GM12873 (cell line): ENCODE results near the gene FAF2.

ENCODE experiments used
- TF ChIP-seq, protein P1 (sequence below): IDR thresholded peaks from 2 replicates; pipeline ENCODE4 v1.5.1; 2012; ENCODE audit warnings: low read depth, mild to moderate bottlenecking, moderate library complexity, low read length, control low read depth; ENCODE audit not compliant: insufficient read depth; ENCODE audit errors: missing control alignments

FAF2 gene

DNA sequence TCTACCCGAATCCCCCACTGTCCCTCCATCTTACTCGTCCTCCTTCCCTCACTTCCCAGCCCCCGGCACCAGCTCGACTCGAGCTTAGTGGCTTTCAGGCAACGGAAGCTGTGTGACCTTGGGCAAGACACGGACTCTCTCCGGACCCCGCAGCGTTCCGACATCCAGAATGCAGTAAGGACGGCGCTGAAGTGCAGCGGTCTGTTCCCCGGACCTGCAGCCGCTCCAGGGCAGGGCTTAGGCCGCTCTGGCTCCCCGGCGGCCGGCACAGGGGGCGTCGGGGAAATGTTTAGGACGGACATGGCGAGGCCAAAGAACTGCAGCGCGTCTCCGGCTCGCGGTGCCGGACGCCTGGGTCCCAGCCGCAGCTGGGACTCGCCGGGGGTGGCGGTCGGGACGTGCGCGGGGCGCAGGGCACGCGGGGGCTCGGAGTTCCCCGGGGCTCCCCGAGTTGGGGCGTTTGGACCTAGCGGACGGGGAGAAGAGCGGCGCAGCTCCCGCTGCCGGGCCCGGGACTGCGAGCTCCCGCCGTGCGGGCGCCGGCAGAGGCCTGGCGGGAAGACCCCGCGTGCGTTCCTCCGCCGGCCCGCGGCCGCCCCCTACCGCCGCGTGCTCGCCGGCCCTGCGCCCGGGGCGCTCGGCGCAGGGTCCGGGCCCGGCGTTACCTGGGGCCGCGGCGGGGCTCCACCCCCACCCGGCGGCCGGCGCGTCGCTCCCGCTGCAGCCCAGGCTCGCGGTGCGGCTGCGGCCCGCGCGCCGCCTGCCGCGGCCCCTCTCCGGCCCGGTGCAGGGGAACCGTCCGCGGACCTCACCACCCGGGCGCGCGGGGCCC is 94.6 kb downstream of the FAF2 start:
- TF ChIP-seq, protein P1, sequence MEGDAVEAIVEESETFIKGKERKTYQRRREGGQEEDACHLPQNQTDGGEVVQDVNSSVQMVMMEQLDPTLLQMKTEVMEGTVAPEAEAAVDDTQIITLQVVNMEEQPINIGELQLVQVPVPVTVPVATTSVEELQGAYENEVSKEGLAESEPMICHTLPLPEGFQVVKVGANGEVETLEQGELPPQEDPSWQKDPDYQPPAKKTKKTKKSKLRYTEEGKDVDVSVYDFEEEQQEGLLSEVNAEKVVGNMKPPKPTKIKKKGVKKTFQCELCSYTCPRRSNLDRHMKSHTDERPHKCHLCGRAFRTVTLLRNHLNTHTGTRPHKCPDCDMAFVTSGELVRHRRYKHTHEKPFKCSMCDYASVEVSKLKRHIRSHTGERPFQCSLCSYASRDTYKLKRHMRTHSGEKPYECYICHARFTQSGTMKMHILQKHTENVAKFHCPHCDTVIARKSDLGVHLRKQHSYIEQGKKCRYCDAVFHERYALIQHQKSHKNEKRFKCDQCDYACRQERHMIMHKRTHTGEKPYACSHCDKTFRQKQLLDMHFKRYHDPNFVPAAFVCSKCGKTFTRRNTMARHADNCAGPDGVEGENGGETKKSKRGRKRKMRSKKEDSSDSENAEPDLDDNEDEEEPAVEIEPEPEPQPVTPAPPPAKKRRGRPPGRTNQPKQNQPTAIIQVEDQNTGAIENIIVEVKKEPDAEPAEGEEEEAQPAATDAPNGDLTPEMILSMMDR = peak; percentile 35

DNA sequence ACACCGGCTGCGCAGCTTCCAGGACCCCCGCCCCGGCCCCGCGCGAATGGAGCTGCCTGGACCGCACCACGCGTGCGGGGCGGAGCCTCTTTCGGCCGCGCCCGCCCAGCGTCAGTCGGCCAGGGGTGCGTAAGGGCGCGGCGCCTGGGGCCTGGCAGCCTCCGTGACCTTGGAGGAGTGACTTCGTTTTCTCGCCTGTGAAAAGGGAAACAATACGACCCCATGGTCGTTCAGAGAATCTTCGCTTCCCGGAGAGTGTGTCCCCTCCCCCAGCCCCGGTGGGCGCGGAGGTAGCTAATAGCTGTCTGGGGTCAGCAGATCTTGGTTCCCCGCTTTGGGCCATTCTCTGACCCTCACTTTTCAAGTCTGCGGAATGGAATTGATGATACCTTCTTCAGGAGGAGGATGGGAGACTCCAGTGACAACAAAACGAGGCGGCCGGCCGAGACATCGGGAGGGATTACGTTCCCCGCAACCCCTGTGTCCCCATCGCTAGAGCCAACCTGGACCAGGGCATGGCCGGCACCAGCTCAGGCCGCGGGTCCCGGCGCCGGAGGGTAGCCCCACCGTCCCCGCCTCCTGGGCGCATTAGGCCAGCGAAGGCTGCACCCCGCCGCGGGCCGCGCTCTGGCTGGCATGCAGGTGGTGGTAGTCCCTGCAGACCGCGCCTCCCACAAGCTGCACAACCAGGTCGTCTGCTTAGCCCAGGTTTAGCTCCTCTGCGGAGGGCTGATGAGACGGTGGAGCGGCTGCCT is 95.4 kb downstream of the FAF2 start:
- TF ChIP-seq, protein P1 = no peak

DNA sequence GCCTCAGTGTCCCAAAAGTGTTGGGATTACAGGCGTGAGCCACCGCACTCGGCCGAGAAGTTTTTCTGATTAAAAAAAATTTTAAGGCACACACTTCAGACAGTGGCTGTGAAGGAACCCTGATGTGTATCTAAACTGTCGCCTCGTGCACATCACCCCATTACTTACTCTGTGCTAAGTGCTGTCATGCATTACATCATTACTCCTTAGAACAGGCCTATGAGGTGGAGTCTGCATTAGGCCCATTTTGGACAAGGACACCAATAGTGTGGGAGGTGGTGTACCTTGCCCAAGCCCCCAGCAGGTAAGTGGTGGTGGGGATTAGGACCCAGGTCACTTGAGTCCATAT is 97.2 kb downstream of the FAF2 start:
- TF ChIP-seq, protein P1 = no peak

DNA sequence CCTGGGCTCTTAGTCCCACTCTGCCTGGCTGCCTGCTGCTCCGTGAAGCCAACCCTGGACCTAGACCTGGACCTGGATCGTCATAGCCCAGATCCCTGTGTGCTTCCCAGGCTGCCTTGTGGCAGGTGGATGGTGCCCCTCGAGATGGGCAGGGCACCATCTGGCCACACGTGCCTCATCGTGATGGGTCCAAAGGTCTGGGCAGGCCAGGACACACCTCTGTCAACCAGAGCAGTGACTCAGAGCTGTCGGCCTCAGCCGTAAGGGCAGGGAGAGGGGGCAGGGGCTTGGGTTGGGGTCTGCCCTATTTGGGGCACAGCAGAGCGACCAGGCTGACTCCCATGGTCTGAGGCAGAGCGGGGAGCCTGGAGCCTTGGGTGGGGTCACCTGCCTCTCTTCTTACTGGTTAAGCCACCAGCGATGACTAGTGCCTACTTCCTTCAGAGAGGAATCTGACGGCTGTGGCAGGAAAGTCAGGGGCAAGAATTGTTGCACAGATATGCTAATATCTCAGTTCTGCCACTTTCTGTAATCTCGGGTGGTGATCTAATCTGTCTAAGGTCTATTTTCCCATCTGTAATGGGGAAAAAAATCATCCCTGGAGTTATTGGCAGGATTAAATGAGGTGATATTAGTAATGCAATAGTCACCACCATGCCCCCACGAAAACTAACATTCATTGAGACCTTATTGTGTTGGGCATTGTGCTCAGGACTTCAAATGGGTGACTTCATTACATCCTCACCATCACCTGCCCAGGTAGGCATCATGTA is 97.7 kb downstream of the FAF2 start:
- TF ChIP-seq, protein P1 = no peak

DNA sequence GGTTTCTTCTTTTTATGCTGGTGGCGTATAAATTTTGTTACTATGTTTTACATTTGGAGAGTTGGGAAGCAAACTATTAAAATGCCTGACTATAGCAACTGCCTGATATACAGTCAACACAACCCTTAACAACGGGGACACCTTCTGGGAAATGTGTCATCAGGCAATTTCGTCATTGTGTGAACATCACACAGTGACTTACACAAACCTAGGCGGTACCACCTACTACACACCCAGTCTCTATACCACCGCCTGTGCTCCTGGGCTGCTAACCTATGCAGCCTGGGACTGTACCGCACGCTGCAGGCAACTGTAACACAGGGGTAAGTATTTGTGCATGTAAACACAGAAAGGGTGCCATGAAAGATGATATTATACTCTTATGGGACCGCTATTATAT is 99.6 kb downstream of the FAF2 start:
- TF ChIP-seq, protein P1 = no peak

DNA sequence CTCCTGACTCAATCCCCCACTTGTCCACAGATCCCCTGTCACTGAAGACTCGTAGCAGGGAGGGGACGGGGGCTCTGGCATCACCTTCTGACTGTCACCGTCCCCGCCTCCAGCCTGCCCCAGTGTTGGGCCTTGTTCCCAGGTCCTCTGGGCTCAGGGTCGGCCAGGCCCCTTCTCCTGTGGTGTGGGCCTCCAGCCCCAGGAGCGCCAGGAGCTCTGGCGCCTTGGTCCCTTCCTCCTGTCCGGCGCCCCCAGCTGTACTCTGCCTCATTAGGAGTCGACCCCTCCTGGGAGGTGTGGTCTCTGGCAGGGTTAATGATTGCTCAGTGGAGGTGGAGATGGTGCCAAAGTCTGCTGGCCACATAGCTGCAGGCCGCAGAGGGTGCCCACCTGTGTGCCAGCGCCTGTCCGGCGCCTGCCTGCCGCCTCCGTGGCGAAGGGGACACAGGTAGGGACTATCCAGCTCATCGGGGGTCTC is 100.8 kb downstream of the FAF2 start, which contains the start of gene CDHR2:
Gene CDHR2, plus strand, starts transcription at position 376 of the 478 bp plus-strand sequence. CDS start 16,011 bp downstream, outside the sequence.
- TF ChIP-seq, protein P1 = no peak

DNA sequence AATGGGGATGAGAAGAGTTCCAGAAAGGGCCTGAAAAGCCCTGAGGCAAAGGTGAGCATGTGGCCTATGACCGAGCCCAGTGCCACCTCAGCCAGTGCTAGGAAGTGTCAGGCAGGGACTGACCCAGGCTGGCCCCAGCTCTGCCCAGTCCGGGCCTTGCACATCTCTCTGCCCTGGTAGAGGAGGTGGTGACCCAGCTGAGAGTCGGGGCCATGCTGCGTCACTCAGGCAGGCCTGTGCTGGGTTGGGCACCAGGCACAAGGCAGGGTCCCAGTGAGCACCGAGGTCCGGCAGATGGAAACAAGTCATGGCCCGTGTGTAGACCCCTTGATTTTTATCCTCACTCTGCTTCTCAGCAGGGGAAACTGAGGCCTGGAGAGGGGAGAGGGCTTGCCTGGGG is 101.7 kb downstream of the FAF2 start:
- TF ChIP-seq, protein P1 = no peak
